ENCODE measurements around the gene ALOX5AP.
"Not testable (repeated sequence)": the region's sequence is repeated elsewhere in the genome, so short reads cannot be mapped to it uniquely, and the experiment has no call there.

Gene ALOX5AP

GRCh38 chr13:30739761-30740642 lies 4.7 kb downstream of the ALOX5AP start:
- no peak overlapping the region for H3K9ac ChIP-seq (ENCODE audit: low read length)
- peaks cover 35% of the 10 kb centered on the region for H3K4me1 ChIP-seq (ENCODE audit: control insufficient read depth, insufficient read depth, low read length)
- H3K9me3 ChIP-seq (ENCODE audit: control insufficient read depth, low read length) = no peaks in the 10 kb centered on the region
- H3K4me3 ChIP-seq (ENCODE audit: low read length) = peak overlapping the region; percentile 12
- H3K36me3 ChIP-seq (ENCODE audit: control insufficient read depth, insufficient read depth, low read length, severe bottlenecking) = no peaks in the 10 kb centered on the region
- DNase-seq (ENCODE audit: low read depth) = peak; percentile 80
- no peaks in the 10 kb centered on the region for H3K27me3 ChIP-seq (replicated peaks; ENCODE audit: control insufficient read depth, insufficient read depth, low read length)

- no peak overlapping the region for H3K4me3 ChIP-seq (ENCODE audit: low read length)
Observed at GRCh38 chr13:30742901-30743300, 7.6 kb downstream of the ALOX5AP start.

GRCh38 chr13:30743319-30744055 lies 8.1 kb downstream of the ALOX5AP start:
- peak overlapping the region; percentile 5 for H3K4me3 ChIP-seq (ENCODE audit: low read length)
- H3K4me1 ChIP-seq (ENCODE audit: control insufficient read depth, insufficient read depth, low read length) = peaks cover 55% of the 10 kb centered on the region
- no peaks in the 10 kb centered on the region for H3K9me3 ChIP-seq (ENCODE audit: control insufficient read depth, low read length)
- H3K9ac ChIP-seq (ENCODE audit: low read length) = peak overlapping the region; percentile 19
- peak; percentile 97 for DNase-seq (ENCODE audit: low read depth)
- H3K36me3 ChIP-seq (ENCODE audit: control insufficient read depth, insufficient read depth, low read length, severe bottlenecking) = no peaks in the 10 kb centered on the region
- no peaks in the 10 kb centered on the region for H3K27me3 ChIP-seq (replicated peaks; ENCODE audit: control insufficient read depth, insufficient read depth, low read length)

More at GRCh38 chr13:30742901-30743300, 7.6 kb downstream of the ALOX5AP start:
- peak; percentile 43 for DNase-seq (ENCODE audit: low read depth)
- Histone ChIP-seq H3K27me3 (replicated peaks; ENCODE audit: control insufficient read depth, insufficient read depth, low read length) (no peaks in the 10 kb centered on the region), H3K9ac (ENCODE audit: low read length) (no peak overlapping the region), H3K36me3 (ENCODE audit: control insufficient read depth, insufficient read depth, low read length, severe bottlenecking) (no peaks in the 10 kb centered on the region), H3K4me1 (ENCODE audit: control insufficient read depth, insufficient read depth, low read length) (peaks cover 55% of the 10 kb centered on the region), H3K9me3 (ENCODE audit: control insufficient read depth, low read length) (no peaks in the 10 kb centered on the region)

GRCh38 chr13:30744056-30744680 lies 8.8 kb downstream of the ALOX5AP start:
- no peaks in the 10 kb centered on the region for H3K36me3 ChIP-seq (ENCODE audit: control insufficient read depth, insufficient read depth, low read length, severe bottlenecking)
- H3K9me3 ChIP-seq (ENCODE audit: control insufficient read depth, low read length) = no peaks in the 10 kb centered on the region
- no peaks in the 10 kb centered on the region for H3K27me3 ChIP-seq (replicated peaks; ENCODE audit: control insufficient read depth, insufficient read depth, low read length)
- H3K4me3 ChIP-seq (ENCODE audit: low read length) = peak overlapping the region; percentile 5
- peak; percentile 32 for DNase-seq (ENCODE audit: low read depth)
- H3K4me1 ChIP-seq (ENCODE audit: control insufficient read depth, insufficient read depth, low read length) = peaks cover 55% of the 10 kb centered on the region
- H3K9ac ChIP-seq (ENCODE audit: low read length) = peak overlapping the region; percentile 19

GRCh38 chr13:30744681-30745077 lies 9.3 kb downstream of the ALOX5AP start:
- Histone ChIP-seq H3K4me3 (ENCODE audit: low read length) (no peak overlapping the region), H3K4me1 (ENCODE audit: control insufficient read depth, insufficient read depth, low read length) (peaks cover 54% of the 10 kb centered on the region), H3K9ac (ENCODE audit: low read length) (no peak overlapping the region), H3K27me3 (replicated peaks; ENCODE audit: control insufficient read depth, insufficient read depth, low read length) (no peaks in the 10 kb centered on the region), H3K9me3 (ENCODE audit: control insufficient read depth, low read length) (no peaks in the 10 kb centered on the region), H3K36me3 (ENCODE audit: control insufficient read depth, insufficient read depth, low read length, severe bottlenecking) (no peaks in the 10 kb centered on the region)
- DNase-seq (ENCODE audit: low read depth) = no peak

GRCh38 chr13:30745906-30746686 lies 10.8 kb downstream of the ALOX5AP start:
- no peak overlapping the region for H3K4me3 ChIP-seq (ENCODE audit: low read length)
- DNase-seq (ENCODE audit: low read depth) = no peak
- peaks cover 4% of the 10 kb centered on the region for H3K27me3 ChIP-seq (replicated peaks; ENCODE audit: control insufficient read depth, insufficient read depth, low read length)
- H3K4me1 ChIP-seq (ENCODE audit: control insufficient read depth, insufficient read depth, low read length) = peaks cover 42% of the 10 kb centered on the region
- no peak overlapping the region for H3K9ac ChIP-seq (ENCODE audit: low read length)
- no peaks in the 10 kb centered on the region for H3K36me3 ChIP-seq (ENCODE audit: control insufficient read depth, insufficient read depth, low read length, severe bottlenecking)
- H3K9me3 ChIP-seq (ENCODE audit: control insufficient read depth, low read length) = peaks cover under 1% of the 10 kb centered on the region

- Histone ChIP-seq H3K9ac (ENCODE audit: low read length) (no peak overlapping the region), H3K4me1 (ENCODE audit: control insufficient read depth, insufficient read depth, low read length) (peaks cover 42% of the 10 kb centered on the region), H3K27me3 (replicated peaks; ENCODE audit: control insufficient read depth, insufficient read depth, low read length) (peaks cover 4% of the 10 kb centered on the region), H3K36me3 (ENCODE audit: control insufficient read depth, insufficient read depth, low read length, severe bottlenecking) (no peaks in the 10 kb centered on the region), H3K4me3 (ENCODE audit: low read length) (no peak overlapping the region), H3K9me3 (ENCODE audit: control insufficient read depth, low read length) (peaks cover 4% of the 10 kb centered on the region)
- DNase-seq (ENCODE audit: low read depth) = no peak
Observed at GRCh38 chr13:30746791-30747190, 11.4 kb downstream of the ALOX5AP start.

GRCh38 chr13:30747845-30748244 lies 12.5 kb downstream of the ALOX5AP start:
- H3K36me3 ChIP-seq (ENCODE audit: control insufficient read depth, insufficient read depth, low read length, severe bottlenecking); H3K4me3 ChIP-seq (ENCODE audit: low read length); H3K9ac ChIP-seq (ENCODE audit: low read length); DNase-seq (ENCODE audit: low read depth); H3K9me3 ChIP-seq (ENCODE audit: control insufficient read depth, low read length); H3K27me3 ChIP-seq (replicated peaks; ENCODE audit: control insufficient read depth, insufficient read depth, low read length): not testable (repeated sequence)
- peaks cover 50% of the 10 kb centered on the region for H3K4me1 ChIP-seq (ENCODE audit: control insufficient read depth, insufficient read depth, low read length)

GRCh38 chr13:30748717-30749116 lies 13.4 kb downstream of the ALOX5AP start:
- peaks cover 41% of the 10 kb centered on the region for H3K4me1 ChIP-seq (ENCODE audit: control insufficient read depth, insufficient read depth, low read length)
- no peak for DNase-seq (ENCODE audit: low read depth)
- peaks cover 4% of the 10 kb centered on the region for H3K9me3 ChIP-seq (ENCODE audit: control insufficient read depth, low read length)
- no peak overlapping the region for H3K9ac ChIP-seq (ENCODE audit: low read length)
- no peaks in the 10 kb centered on the region for H3K36me3 ChIP-seq (ENCODE audit: control insufficient read depth, insufficient read depth, low read length, severe bottlenecking)
- no peak overlapping the region for H3K4me3 ChIP-seq (ENCODE audit: low read length)
- H3K27me3 ChIP-seq (replicated peaks; ENCODE audit: control insufficient read depth, insufficient read depth, low read length) = peaks cover 4% of the 10 kb centered on the region

- DNase-seq (ENCODE audit: low read depth) = no peak
- Histone ChIP-seq H3K36me3 (ENCODE audit: control insufficient read depth, insufficient read depth, low read length, severe bottlenecking) (no peaks in the 10 kb centered on the region), H3K4me3 (ENCODE audit: low read length) (no peak overlapping the region), H3K27me3 (replicated peaks; ENCODE audit: control insufficient read depth, insufficient read depth, low read length) (peaks cover 13% of the 10 kb centered on the region), H3K4me1 (ENCODE audit: control insufficient read depth, insufficient read depth, low read length) (peaks cover 29% of the 10 kb centered on the region), H3K9ac (ENCODE audit: low read length) (no peak overlapping the region), H3K9me3 (ENCODE audit: control insufficient read depth, low read length) (peaks cover 4% of the 10 kb centered on the region)
Observed at GRCh38 chr13:30750036-30750435, 14.7 kb downstream of the ALOX5AP start.

Measured in adipocyte (in vitro differentiated cells).